HCT116 (cell line): Measurements from ENCODE around the gene ABCE1. TPM values are rescaled to one million over a fixed set of nuclear protein-coding genes. Genes with fewer than 3 reads are reported as not detected.
A peak's percentile ranks its signal among the peaks of the same experiment; 100 is the strongest.

ENCODE experiments used
- ATAC-seq: fragments of 200-7000 bp; cut with Tn5 transposase; 2 replicates; pipeline ENCODE4 v1.9.1; 2020; ENCODE audit warnings: mild to moderate bottlenecking, moderate library complexity
- BruUV-seq: library from RNA; stranded (reverse); fragments of 400-500 nt; replicated peaks from 2 replicates; lab custom pipeline; 2021; lab: Mats Ljungman, UMichigan
- CTCF ChIA-PET: fragments of 300-600 bp; sonication (Branson Sonifier 250); formaldehyde crosslinking; loops from one replicate; lab custom pipeline; 2021; ENCODE audit warnings: antibody characterized with exemption; lab: Charles Lee
- POLR2A ChIA-PET: fragments of 300-600, 350-600 bp; sonication (Branson Sonifier 250); formaldehyde crosslinking; loops from one replicate; lab custom pipeline; 2021; ENCODE audit warnings: antibody characterized with exemption; lab: Charles Lee
- RAD21 ChIA-PET, 2 experiments: fragments of 300-600 bp; sonication (Branson Sonifier 250); formaldehyde crosslinking; loops; one replicate each; lab custom pipeline; 2023; ENCODE audit warnings: low total read pairs in 2 of 2; ENCODE audit not compliant: uncharacterized antibody in 2 of 2, unreplicated experiment in 2 of 2, low non-redundant PET in 1 of 2; lab: Charles Lee
- DNase-seq: peaks from one replicate; pipeline ENCODE4 v3.0.0-alpha.2; 2010; ENCODE audit warnings: low read depth, low spot score
- H2AFZ ChIP-seq: fragments of 200-600 bp; shearing (Covaris generic), sonication (generic); 2 replicates; pipeline ENCODE4 v1.6.1; 2017; ENCODE audit warnings: low read depth, mixed run types, mixed read lengths, antibody characterized with exemption, low read length; ENCODE audit not compliant: poor library complexity, severe bottlenecking
- H3K27ac ChIP-seq: 2 replicates; pipeline ENCODE4 v1.5.1; 2012; ENCODE audit warnings: low read depth, low read length
- H3K27me3 ChIP-seq: fragments of 200-600 bp; sonication (generic); 2 replicates; pipeline ENCODE4 v1.6.1; 2016; ENCODE audit warnings: mixed run types, low read length, mixed read lengths; ENCODE audit not compliant: insufficient read depth
- H3K36me3 ChIP-seq, 2 experiments: fragments of 200-500 bp in 1 of 2; fragments of 200-600 bp in 1 of 2; sonication (Bioruptor generic) in 1 of 2; sonication (generic) in 1 of 2; 2 replicates each; pipeline versions ENCODE4 v1.5.1 to v1.6.1; 2014 to 2016; ENCODE audit warnings: low read length in 2 of 2, inconsistent platforms in 1 of 2, mixed read lengths in 1 of 2, mixed run types in 1 of 2; ENCODE audit not compliant: insufficient read depth in 2 of 2, control insufficient read depth in 1 of 2
- H3K4me1 ChIP-seq, 2 experiments: fragments of 200-600 bp in 1 of 2; sonication (generic) in 1 of 2; 2 replicates each; pipeline versions ENCODE4 v1.5.1 to v1.6.1; 2012 to 2017; ENCODE audit warnings: low read length in 2 of 2, inconsistent platforms in 1 of 2, mild to moderate bottlenecking in 1 of 2, mixed read lengths in 1 of 2, mixed run types in 1 of 2, moderate library complexity in 1 of 2; ENCODE audit not compliant: insufficient read depth in 2 of 2, control insufficient read depth in 1 of 2
- H3K4me2 ChIP-seq: fragments of 200-600 bp; sonication (generic); 2 replicates; pipeline ENCODE4 v1.6.1; 2017; ENCODE audit warnings: mixed run types, low read length, mixed read lengths
- H3K4me3 ChIP-seq, 2 experiments: fragments of 200-600 bp in 1 of 2; sonication (generic) in 1 of 2; replicated peaks in 1 of 2; 2 replicates each; pipeline ENCODE4 v1.5.1; 2011 to 2016; ENCODE audit warnings: low read length in 2 of 2, control low read depth in 1 of 2, low read depth in 1 of 2, mild to moderate bottlenecking in 1 of 2, mixed read lengths in 1 of 2, mixed run types in 1 of 2
- H3K79me2 ChIP-seq: fragments of 200-600 bp; sonication (generic); 2 replicates; pipeline ENCODE4 v1.6.1; 2017; ENCODE audit warnings: mild to moderate bottlenecking, mixed run types, low read length, moderate library complexity, mixed read lengths; ENCODE audit not compliant: insufficient read depth
- H3K9ac ChIP-seq: fragments of 200-600 bp; sonication (generic); 2 replicates; pipeline ENCODE4 v1.6.1; 2016; ENCODE audit warnings: low read length, mixed read lengths
- H3K9me2 ChIP-seq: fragments of 200-600 bp; sonication (generic), shearing (Covaris generic); 2 replicates; pipeline ENCODE4 v1.6.1; 2017; ENCODE audit warnings: mixed run types, mild to moderate bottlenecking, moderate library complexity; ENCODE audit not compliant: insufficient read depth
- H3K9me3 ChIP-seq, 2 experiments: fragments of 200-500 bp in 1 of 2; fragments of 200-600 bp in 1 of 2; sonication (Bioruptor generic) in 1 of 2; sonication (generic) in 1 of 2; 2 replicates each; pipeline ENCODE4 v1.6.1; 2014 to 2017; ENCODE audit warnings: low read length in 2 of 2, mixed read lengths in 2 of 2, inconsistent platforms in 1 of 2, low read depth in 1 of 2, mild to moderate bottlenecking in 1 of 2, mixed run types in 1 of 2, moderate library complexity in 1 of 2; ENCODE audit not compliant: control insufficient read depth in 1 of 2, insufficient read depth in 1 of 2
- H4K20me1 ChIP-seq: fragments of 200-600 bp; sonication (generic), shearing (Covaris generic); 2 replicates; pipeline ENCODE4 v1.6.1; 2017; ENCODE audit warnings: mixed run types, mild to moderate bottlenecking, moderate library complexity; ENCODE audit not compliant: insufficient read depth
- ATF3 ChIP-seq: IDR thresholded peaks from 2 replicates; pipeline ENCODE4 v1.6.1; 2012
- CBX3 ChIP-seq: IDR thresholded peaks from 2 replicates; pipeline ENCODE4 v1.6.1; 2012; ENCODE audit warnings: low read depth
- CEBPB ChIP-seq: IDR thresholded peaks from 2 replicates; pipeline ENCODE4 v1.6.1; 2012; ENCODE audit warnings: low read depth
- CTCF ChIP-seq, 3 experiments: fragments of 200-600 bp in 1 of 3; sonication (generic) in 1 of 3; IDR thresholded peaks in 2 of 3; conservative IDR thresholded peaks in 1 of 3; 2 replicates each; pipeline ENCODE4 v1.5.1; 2012 to 2017; ENCODE audit warnings: low read depth in 2 of 3, low read length in 2 of 3, antibody characterized with exemption in 1 of 3, borderline replicate concordance in 1 of 3, control low read depth in 1 of 3, mild to moderate bottlenecking in 1 of 3, mixed read lengths in 1 of 3, mixed run types in 1 of 3, moderate library complexity in 1 of 3; ENCODE audit not compliant: insufficient read depth in 1 of 3
- EZH2phosphoT487 ChIP-seq: fragments of 200-600 bp; IDR thresholded peaks from 2 replicates; pipeline ENCODE4 v1.6.1; 2018; ENCODE audit warnings: antibody characterized with exemption, borderline replicate concordance
- FOSL1 ChIP-seq: IDR thresholded peaks from 2 replicates; pipeline ENCODE4 v1.6.1; 2012; ENCODE audit warnings: low read depth
- JUND ChIP-seq: IDR thresholded peaks from 2 replicates; pipeline ENCODE4 v1.6.1; 2012
- POLR2A ChIP-seq: IDR thresholded peaks from 2 replicates; pipeline ENCODE4 v1.7.0; 2011; ENCODE audit warnings: borderline replicate concordance; ENCODE audit not compliant: insufficient read depth, insufficient read length; ENCODE audit errors: extremely low read depth
- POLR2AphosphoS5 ChIP-seq: IDR thresholded peaks from 2 replicates; pipeline ENCODE4 v1.6.1; 2011; ENCODE audit warnings: mild to moderate bottlenecking, low read depth, low read length, moderate library complexity
- RAD21 ChIP-seq: IDR thresholded peaks from 2 replicates; pipeline ENCODE4 v1.6.1; 2012; ENCODE audit warnings: low read depth, mild to moderate bottlenecking
- REST ChIP-seq: IDR thresholded peaks from 2 replicates; pipeline ENCODE4 v1.6.1; 2012; ENCODE audit warnings: low read depth
- SIN3A ChIP-seq: IDR thresholded peaks from 2 replicates; pipeline ENCODE4 v1.6.1; 2012; ENCODE audit warnings: low read depth
- SP1 ChIP-seq: IDR thresholded peaks from 2 replicates; pipeline ENCODE4 v1.6.1; 2012; ENCODE audit warnings: low read depth
- SRF ChIP-seq: IDR thresholded peaks from 2 replicates; pipeline ENCODE4 v1.6.1; 2012; ENCODE audit warnings: low read depth
- YY1 ChIP-seq: IDR thresholded peaks from 2 replicates; pipeline ENCODE4 v1.6.1; 2011; ENCODE audit warnings: low read length, low read depth, moderate library complexity, mild to moderate bottlenecking; ENCODE audit not compliant: insufficient replicate concordance; ENCODE audit errors: extremely low read depth
- ZBTB33 ChIP-seq: IDR thresholded peaks from 2 replicates; pipeline ENCODE4 v1.6.1; 2011; ENCODE audit warnings: mild to moderate bottlenecking, low read length, moderate library complexity; ENCODE audit not compliant: insufficient replicate concordance; ENCODE audit errors: extremely low read depth
- ZFX ChIP-seq: fragments of 450-650 bp; IDR thresholded peaks from 2 replicates; pipeline ENCODE4 v1.6.1; 2017
- ZNF274 ChIP-seq: fragments of 200-500 bp; sonication (Bioruptor generic); IDR thresholded peaks from 2 replicates; pipeline ENCODE4 v1.6.1; 2014; ENCODE audit warnings: mild to moderate bottlenecking, low read depth, low read length, inconsistent platforms
- intact Hi-C: fragments of 100-400 bp; cut with micrococcal nuclease; formaldehyde crosslinking; loops from 2 replicates; pipeline ENCODE4 v1.10.0; 2022
- total RNA-seq: library from RNA; stranded (reverse); gene quantifications from one replicate; pipeline ENCODE4 v1.2.1, GENCODE V29; 2021; ENCODE audit not compliant: unreplicated experiment

Gene ABCE1
- total RNA-seq, 1 experiment from 2014 or later, result 145 TPM

GRCh38 chr4:145097331-145097820 is 735 bp upstream of the ABCE1 start:
- TSS peak; percentile 74 for BruUV-seq
- ChIA-PET CTCF (interaction anchor here (0.6 to 1.0 kb wide), 3 partner anchors 11 to 923 kb away, joined by 3 to 6 read pairs (median 4); no protein-coding TSS in a partner anchor), RAD21 (no interaction called here), POLR2A (interaction anchor here (0.7 to 2.2 kb wide), 3 partner anchors 14 to 47 kb away, joined by 3 to 4 read pairs (median 3); no protein-coding TSS in a partner anchor)
- peaks cover 4 to 16% of the 10 kb centered on the region in 2 experiments for H3K4me1 ChIP-seq
- H2AFZ ChIP-seq, result no peak overlapping the region
- intact Hi-C loops, result no loop called here
- TF ChIP-seq ZBTB33 (no peak), YY1 (no peak), CBX3 (no peak), CEBPB (no peak), SRF (no peak), REST (no peak), JUND (no peak), RAD21 (no peak), ATF3 (no peak), ZNF274 (no peak), ZFX (no peak), EZH2phosphoT487 (no peak), SP1 (no peak), POLR2A (no peak), CTCF (IDR thresholded peaks at IDR 0.05 in 2 of 3, conservative IDR thresholded peaks at IDR 0.05 in 1 of 3; ENCODE audit: borderline replicate concordance in 1 of 3, insufficient read depth in 1 of 3, low read depth in 2 of 3, low read length in 2 of 3) (no peak; a peak in 1 of 6 replicates), FOSL1 (no peak), SIN3A (no peak), POLR2AphosphoS5 (no peak)
- peaks cover 12% of the 10 kb centered on the region; the same call in 1 of the 2 replicates for H4K20me1 ChIP-seq
- no peaks in the 10 kb centered on the region for H3K27me3 ChIP-seq
- no peaks in the 10 kb centered on the region for H3K9me2 ChIP-seq
- ATAC-seq (0 out of 2 replicates have a peak, but pooled peaks have one; percentile 1), DNase-seq (no peak)
- peak overlapping the region; percentile 70 for H3K4me2 ChIP-seq
- H3K4me3 ChIP-seq, result peak overlapping the region; percentile 87 to 94
- peaks cover 0 to 4% of the 10 kb centered on the region in 2 experiments; a peak in 1 of 4 replicates for H3K9me3 ChIP-seq
- H3K9ac ChIP-seq, result peak overlapping the region; percentile 98
- peaks cover 100% of the 10 kb centered on the region for H3K79me2 ChIP-seq
- H3K36me3 ChIP-seq, result peaks cover 3 to 25% of the 10 kb centered on the region in 2 experiments; a peak in 3 of 4 replicates
- peak overlapping the region; percentile 81 for H3K27ac ChIP-seq
